GM18861 (cell line): ENCODE results near the gene MTMR2.

Experiments
- ATAC-seq: cut with Tn5 transposase; IDR thresholded peaks from one replicate; pipeline ENCODE4 v1.9.1; 2021; ENCODE audit not compliant: unreplicated experiment

The MTMR2 gene

DNA sequence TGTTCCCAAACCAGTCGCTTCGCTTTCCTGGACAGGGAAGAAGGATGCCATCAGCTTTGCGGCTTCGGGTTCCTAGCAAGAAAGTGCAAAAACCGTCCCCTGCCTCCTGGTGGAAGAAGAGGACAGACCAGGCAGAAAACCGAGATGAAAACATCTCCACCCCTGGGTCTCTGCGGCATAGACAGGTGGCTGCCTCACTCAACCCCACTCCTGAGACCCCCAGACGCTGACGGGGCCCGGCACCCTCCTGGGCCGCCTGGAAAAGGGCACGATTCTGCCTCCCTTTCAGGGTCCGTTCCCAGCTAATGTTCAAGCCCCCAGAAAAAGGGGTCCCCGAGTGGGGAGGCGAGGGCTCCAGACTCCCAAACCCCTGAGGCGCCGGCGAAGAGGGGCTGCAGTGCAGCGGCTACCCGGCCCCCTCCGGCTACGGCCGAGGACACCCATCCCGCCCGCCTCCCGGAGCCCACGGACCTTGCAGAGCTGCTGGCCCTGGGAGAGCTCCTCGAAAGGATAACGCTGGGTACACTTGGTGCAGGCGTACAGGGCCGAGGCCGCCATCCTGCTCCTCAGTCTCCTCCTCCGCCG lies 134.9 kb downstream of the MTMR2 start:
- no peak for ATAC-seq
